DOHH2 (cell line): ENCODE measurements around the gene FOXO6.

Experiments
- EZH2phosphoT487 ChIP-seq: fragments of 200-600 bp; sonication (generic); IDR thresholded peaks from 2 replicates; pipeline ENCODE4 v1.6.1; 2017; ENCODE audit warnings: borderline replicate concordance, mild to moderate bottlenecking, antibody characterized with exemption, low read length, moderate library complexity, mixed read lengths
- TF ChIP-seq, protein P1 (sequence below): fragments of 200-600 bp; sonication (generic); IDR thresholded peaks from one replicate; pipeline ENCODE4 v1.5.1; 2014; ENCODE audit warnings: antibody characterized with exemption, mild to moderate bottlenecking, low read depth, low read length; ENCODE audit not compliant: poor library complexity, severe bottlenecking

DNA sequence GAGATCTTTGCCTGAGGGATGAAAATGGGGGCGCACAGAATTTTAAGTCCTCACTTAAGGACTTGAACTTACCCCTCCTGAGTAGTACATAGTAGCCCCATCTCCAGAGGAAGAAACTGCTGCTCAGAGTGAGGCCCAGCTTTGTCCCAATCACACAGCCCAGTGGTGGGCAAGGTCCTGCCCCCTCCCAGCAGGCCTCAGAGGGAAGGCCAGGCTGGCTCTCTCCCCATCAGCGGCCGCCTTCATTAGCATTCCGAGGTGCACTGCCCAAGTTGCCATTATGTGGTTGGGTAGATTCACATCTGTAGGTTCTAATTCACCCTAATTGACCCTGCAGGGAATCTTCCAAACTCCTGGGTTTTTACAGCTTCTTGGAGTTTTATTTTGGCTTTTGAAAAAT is 59.1 kb downstream of the FOXO6 start:
- TF ChIP-seq, protein P1, sequence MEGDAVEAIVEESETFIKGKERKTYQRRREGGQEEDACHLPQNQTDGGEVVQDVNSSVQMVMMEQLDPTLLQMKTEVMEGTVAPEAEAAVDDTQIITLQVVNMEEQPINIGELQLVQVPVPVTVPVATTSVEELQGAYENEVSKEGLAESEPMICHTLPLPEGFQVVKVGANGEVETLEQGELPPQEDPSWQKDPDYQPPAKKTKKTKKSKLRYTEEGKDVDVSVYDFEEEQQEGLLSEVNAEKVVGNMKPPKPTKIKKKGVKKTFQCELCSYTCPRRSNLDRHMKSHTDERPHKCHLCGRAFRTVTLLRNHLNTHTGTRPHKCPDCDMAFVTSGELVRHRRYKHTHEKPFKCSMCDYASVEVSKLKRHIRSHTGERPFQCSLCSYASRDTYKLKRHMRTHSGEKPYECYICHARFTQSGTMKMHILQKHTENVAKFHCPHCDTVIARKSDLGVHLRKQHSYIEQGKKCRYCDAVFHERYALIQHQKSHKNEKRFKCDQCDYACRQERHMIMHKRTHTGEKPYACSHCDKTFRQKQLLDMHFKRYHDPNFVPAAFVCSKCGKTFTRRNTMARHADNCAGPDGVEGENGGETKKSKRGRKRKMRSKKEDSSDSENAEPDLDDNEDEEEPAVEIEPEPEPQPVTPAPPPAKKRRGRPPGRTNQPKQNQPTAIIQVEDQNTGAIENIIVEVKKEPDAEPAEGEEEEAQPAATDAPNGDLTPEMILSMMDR = no peak
- no peak for TF ChIP-seq EZH2phosphoT487
